ENCODE data around the gene HPX.

Gene HPX

DNA sequence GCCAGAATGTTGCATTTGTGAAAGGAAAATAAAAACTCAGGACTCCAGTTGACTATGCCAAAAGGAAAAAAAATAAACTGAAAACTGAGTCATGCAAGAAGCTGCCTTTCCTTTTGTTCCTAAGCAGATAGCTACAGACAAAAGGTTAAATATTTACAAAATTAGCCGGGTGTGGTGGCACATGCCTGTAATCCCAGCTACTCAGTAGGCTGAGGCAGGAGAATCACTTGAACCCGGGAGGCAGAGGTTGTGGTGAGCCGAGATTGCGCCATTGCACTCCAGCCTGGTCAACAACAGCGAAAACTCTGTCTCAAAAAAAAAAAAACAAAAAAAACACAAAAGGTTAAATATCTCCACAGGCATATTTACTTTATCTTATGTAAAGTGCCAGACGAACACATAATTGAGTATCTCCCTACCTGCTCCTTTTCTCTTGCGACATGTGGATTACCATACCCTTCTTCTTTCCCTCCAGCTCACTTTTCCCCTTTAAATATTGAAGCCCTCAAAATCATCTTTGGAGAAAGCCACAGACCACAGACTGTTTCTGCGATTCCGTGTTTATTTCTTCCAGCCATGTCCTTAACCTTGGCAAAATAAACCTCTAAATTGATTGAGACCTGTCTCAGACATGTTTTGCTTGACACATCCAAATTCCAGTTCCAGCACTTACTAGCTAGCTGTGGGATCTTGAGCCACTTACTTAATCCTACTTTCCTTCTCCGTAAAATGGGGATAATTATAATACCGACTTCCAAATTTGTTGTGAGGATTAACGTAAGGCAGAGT, 52.8 kb downstream of the HPX start:
- ATAC-seq = no peak

DNA sequence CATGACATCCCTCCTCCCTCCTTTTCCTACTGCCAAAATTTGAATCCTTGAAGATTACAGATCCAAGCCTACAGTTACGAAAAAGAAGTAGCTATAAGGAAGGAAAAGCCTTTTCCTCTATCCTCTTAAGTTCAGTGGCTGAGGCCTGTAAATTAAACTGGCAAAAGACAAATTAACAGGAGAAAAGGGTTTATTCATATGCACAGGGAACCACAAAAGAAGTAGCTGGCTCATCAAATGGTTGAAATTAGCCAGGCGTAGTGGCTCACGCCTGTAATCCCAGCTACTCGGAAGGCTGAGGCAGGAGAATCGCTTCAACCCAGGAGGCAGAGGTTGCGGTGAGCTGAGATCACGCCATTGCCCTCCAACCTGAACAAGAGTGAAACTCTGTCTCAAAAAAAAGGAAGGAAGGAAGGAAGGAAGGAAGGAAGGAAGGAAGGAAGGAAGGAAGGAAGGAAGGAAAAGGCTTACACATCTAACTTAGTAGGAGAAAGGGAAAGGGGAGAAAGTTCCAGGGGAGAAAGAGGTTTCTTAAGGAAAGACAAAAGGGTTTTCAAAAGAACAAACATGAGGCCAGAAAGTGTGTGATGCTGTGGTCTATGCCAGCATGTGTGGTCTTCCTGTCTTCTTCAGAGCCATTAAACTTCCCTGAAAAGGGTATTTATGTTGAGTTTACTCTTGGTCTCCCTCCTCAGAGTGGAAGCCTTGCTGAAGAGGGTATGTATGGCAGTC, 55.6 kb downstream of the HPX start:
- no peak for ATAC-seq
- no peak for TF ChIP-seq TOX (CRISPR knock-in tag; IDR thresholded peaks at IDR 0.05; ENCODE audit: borderline replicate concordance)
- no peak for TF ChIP-seq BACH2 (CRISPR knock-in tag; IDR thresholded peaks at IDR 0.05; ENCODE audit: borderline replicate concordance)
- TF ChIP-seq CSRNP3 (CRISPR knock-in tag; IDR thresholded peaks at IDR 0.05) = no peak
- TF ChIP-seq ZFP30 (CRISPR knock-in tag; IDR thresholded peaks at IDR 0.05) = no peak
- TF ChIP-seq ZNF565 (CRISPR knock-in tag; conservative IDR thresholded peaks at IDR 0.05; ENCODE audit: low read depth) = no peak
- no peak for TF ChIP-seq ZNF8 (CRISPR knock-in tag; IDR thresholded peaks at IDR 0.05)
- TF ChIP-seq RARB (CRISPR knock-in tag; IDR thresholded peaks at IDR 0.05) = no peak
- TF ChIP-seq ARNTL (CRISPR knock-in tag; IDR thresholded peaks at IDR 0.05; ENCODE audit: borderline replicate concordance, low read depth) = no peak
- TF ChIP-seq ZFP3 (CRISPR knock-in tag; IDR thresholded peaks at IDR 0.05) = no peak
- TF ChIP-seq ZNF70 (CRISPR knock-in tag; IDR thresholded peaks at IDR 0.05) = no peak
- TF ChIP-seq ISL1 (CRISPR knock-in tag; IDR thresholded peaks at IDR 0.05) = no peak
- TF ChIP-seq PATZ1 (CRISPR knock-in tag; IDR thresholded peaks at IDR 0.05; ENCODE audit: borderline replicate concordance) = no peak
- TF ChIP-seq OSR1 (CRISPR knock-in tag; IDR thresholded peaks at IDR 0.05) = no peak
- no peak for TF ChIP-seq PPARA (CRISPR knock-in tag; IDR thresholded peaks at IDR 0.05; ENCODE audit: borderline replicate concordance)

More for the DNA sequence above, 52.8 kb downstream of the HPX start:
- TF ChIP-seq POU6F1 (CRISPR knock-in tag; IDR thresholded peaks at IDR 0.05; ENCODE audit: borderline replicate concordance, low read depth) (no peak), ZFP30 (CRISPR knock-in tag; IDR thresholded peaks at IDR 0.05) (no peak), ZNF565 (CRISPR knock-in tag; conservative IDR thresholded peaks at IDR 0.05; ENCODE audit: low read depth) (no peak), PATZ1 (CRISPR knock-in tag; IDR thresholded peaks at IDR 0.05; ENCODE audit: borderline replicate concordance) (no peak), SNAI2 (CRISPR knock-in tag; IDR thresholded peaks at IDR 0.05) (no peak), ESRRG (CRISPR knock-in tag; IDR thresholded peaks at IDR 0.05) (no peak), CREB5 (CRISPR knock-in tag; IDR thresholded peaks at IDR 0.05; ENCODE audit: low read depth) (no peak), OSR1 (CRISPR knock-in tag; IDR thresholded peaks at IDR 0.05) (no peak), CSRNP3 (CRISPR knock-in tag; IDR thresholded peaks at IDR 0.05) (no peak), PPARA (CRISPR knock-in tag; IDR thresholded peaks at IDR 0.05; ENCODE audit: borderline replicate concordance) (no peak), TOX (CRISPR knock-in tag; IDR thresholded peaks at IDR 0.05; ENCODE audit: borderline replicate concordance) (no peak), RARB (CRISPR knock-in tag; IDR thresholded peaks at IDR 0.05) (no peak), BACH2 (CRISPR knock-in tag; IDR thresholded peaks at IDR 0.05; ENCODE audit: borderline replicate concordance) (no peak), ARNTL (CRISPR knock-in tag; IDR thresholded peaks at IDR 0.05; ENCODE audit: borderline replicate concordance, low read depth) (no peak)

All from SK-N-SH treated with all-trans-retinoic acid at 6 μM for 48 hours (cell line).